LNCaP clone FGC (cell line): ENCODE data around the gene CCR1.

ENCODE experiments used
- DNase-seq: peaks from one replicate; pipeline ENCODE4 v3.0.0-alpha.2; 2011; ENCODE audit warnings: low read depth
- H3K4me3 ChIP-seq: 2 replicates; pipeline ENCODE4 v1.5.1; 2011; ENCODE audit warnings: mild to moderate bottlenecking, low read depth, low read length, control low read depth
- TF ChIP-seq, protein P1 (sequence below): IDR thresholded peaks from 2 replicates; pipeline ENCODE4 v1.5.1; 2012; ENCODE audit warnings: mild to moderate bottlenecking; ENCODE audit not compliant: control insufficient read depth, insufficient read depth; ENCODE audit errors: extremely low read depth

CCR1 gene

GRCh38 chr3:46239301-46239938, 31.3 kb upstream of the CCR1 start:
- TF ChIP-seq, protein P1, sequence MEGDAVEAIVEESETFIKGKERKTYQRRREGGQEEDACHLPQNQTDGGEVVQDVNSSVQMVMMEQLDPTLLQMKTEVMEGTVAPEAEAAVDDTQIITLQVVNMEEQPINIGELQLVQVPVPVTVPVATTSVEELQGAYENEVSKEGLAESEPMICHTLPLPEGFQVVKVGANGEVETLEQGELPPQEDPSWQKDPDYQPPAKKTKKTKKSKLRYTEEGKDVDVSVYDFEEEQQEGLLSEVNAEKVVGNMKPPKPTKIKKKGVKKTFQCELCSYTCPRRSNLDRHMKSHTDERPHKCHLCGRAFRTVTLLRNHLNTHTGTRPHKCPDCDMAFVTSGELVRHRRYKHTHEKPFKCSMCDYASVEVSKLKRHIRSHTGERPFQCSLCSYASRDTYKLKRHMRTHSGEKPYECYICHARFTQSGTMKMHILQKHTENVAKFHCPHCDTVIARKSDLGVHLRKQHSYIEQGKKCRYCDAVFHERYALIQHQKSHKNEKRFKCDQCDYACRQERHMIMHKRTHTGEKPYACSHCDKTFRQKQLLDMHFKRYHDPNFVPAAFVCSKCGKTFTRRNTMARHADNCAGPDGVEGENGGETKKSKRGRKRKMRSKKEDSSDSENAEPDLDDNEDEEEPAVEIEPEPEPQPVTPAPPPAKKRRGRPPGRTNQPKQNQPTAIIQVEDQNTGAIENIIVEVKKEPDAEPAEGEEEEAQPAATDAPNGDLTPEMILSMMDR = no peak
- no peak for DNase-seq

GRCh38 chr3:46238386-46238785, 30.3 kb upstream of the CCR1 start:
- no peak for DNase-seq
- TF ChIP-seq, protein P1 = no peak
- no peak overlapping the region for H3K4me3 ChIP-seq

More at GRCh38 chr3:46239301-46239938, 31.3 kb upstream of the CCR1 start:
- no peak overlapping the region for H3K4me3 ChIP-seq

GRCh38 chr3:46236294-46237054, 28.4 kb upstream of the CCR1 start:
- TF ChIP-seq, protein P1 = no peak
- DNase-seq = no peak
- no peak overlapping the region for H3K4me3 ChIP-seq

- TF ChIP-seq, protein P1 = no peak
- no peak for DNase-seq
- H3K4me3 ChIP-seq = no peak overlapping the region
Measured at GRCh38 chr3:46235425-46235824, 27.3 kb upstream of the CCR1 start.

DNA sequence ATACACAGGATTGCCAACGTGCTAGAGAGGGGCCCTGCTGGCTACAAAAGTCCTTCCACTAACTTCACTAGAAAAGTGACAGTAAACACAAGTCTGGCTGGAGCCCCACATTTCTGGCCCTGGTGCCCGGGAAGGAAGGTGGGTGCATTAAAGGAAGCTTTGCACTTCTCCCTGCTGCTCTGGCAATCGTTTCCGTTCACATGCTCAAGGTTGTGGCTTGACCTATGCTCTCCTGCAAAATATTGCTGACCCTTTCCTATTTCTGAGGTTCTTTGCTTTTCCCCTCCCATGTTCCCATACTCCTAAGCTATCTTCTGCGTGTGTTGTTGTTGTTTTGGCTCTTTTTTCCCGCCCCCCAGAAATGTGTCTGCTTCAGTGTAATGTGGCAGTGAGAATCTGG, 25.1 kb upstream of the CCR1 start:
- TF ChIP-seq, protein P1 = no peak
- DNase-seq = no peak
- H3K4me3 ChIP-seq = no peak overlapping the region

GRCh38 chr3:46231323-46231722, 23.2 kb upstream of the CCR1 start:
- TF ChIP-seq, protein P1 = no peak
- DNase-seq = no peak
- H3K4me3 ChIP-seq = no peak overlapping the region
